Fibroblast of mammary gland (primary cell): ENCODE measurements around the gene USP6.
"Not testable (repeated sequence)": the region's sequence is repeated elsewhere in the genome, so short reads cannot be mapped to it uniquely, and the experiment has no call there.

Experiments
- DNase-seq: peaks from one replicate; pipeline ENCODE4 v3.0.0-alpha.2; 2010; ENCODE audit warnings: low read depth
- H3K4me3 ChIP-seq: 2 replicates; pipeline ENCODE4 v1.5.1; 2011; ENCODE audit warnings: low read depth, mild to moderate bottlenecking, low read length, moderate library complexity; ENCODE audit not compliant: control insufficient read depth
- CTCF ChIP-seq: conservative IDR thresholded peaks from 2 replicates; pipeline ENCODE4 v1.5.1; 2011; ENCODE audit warnings: low read depth, low read length, inconsistent platforms; ENCODE audit not compliant: control insufficient read depth, insufficient read depth

Gene USP6

GRCh38 chr17:5164436-5164835 lies 48.6 kb downstream of the USP6 start:
- no peak for TF ChIP-seq CTCF
- no peak overlapping the region for H3K4me3 ChIP-seq
- DNase-seq: no peak

GRCh38 chr17:5165791-5166564 lies 50.1 kb downstream of the USP6 start:
- DNase-seq, H3K4me3 ChIP-seq: not testable (repeated sequence)

- H3K4me3 ChIP-seq, DNase-seq: not testable (repeated sequence)
These were observed 59.2 kb downstream of the USP6 start for GRCh38 chr17:5175027-5175426.

GRCh38 chr17:5179003-5179402 lies 63.2 kb downstream of the USP6 start:
- no peak for DNase-seq
- TF ChIP-seq CTCF: no peak
- no peak overlapping the region for H3K4me3 ChIP-seq

- DNase-seq: no peak
- TF ChIP-seq CTCF: no peak
- no peak overlapping the region for H3K4me3 ChIP-seq
These were observed 65.9 kb downstream of the USP6 start for GRCh38 chr17:5181509-5182305.

GRCh38 chr17:5182597-5183409 lies 67.0 kb downstream of the USP6 start:
- TF ChIP-seq CTCF: no peak
- H3K4me3 ChIP-seq: no peak overlapping the region
- no peak for DNase-seq

- no peak for DNase-seq
- H3K4me3 ChIP-seq: no peak overlapping the region
- TF ChIP-seq CTCF: no peak
These were observed 67.6 kb downstream of the USP6 start for GRCh38 chr17:5183410-5183793.
